IPS-NIHi11 (cell line): ENCODE data around the gene TAF15.
A peak's percentile ranks its signal among the peaks of the same experiment; 100 is the strongest.

Experiments used
- DNase-seq: peaks from one replicate; pipeline ENCODE4 v3.0.0; 2012; ENCODE audit warnings: mixed read lengths, low spot score

Gene TAF15

DNA sequence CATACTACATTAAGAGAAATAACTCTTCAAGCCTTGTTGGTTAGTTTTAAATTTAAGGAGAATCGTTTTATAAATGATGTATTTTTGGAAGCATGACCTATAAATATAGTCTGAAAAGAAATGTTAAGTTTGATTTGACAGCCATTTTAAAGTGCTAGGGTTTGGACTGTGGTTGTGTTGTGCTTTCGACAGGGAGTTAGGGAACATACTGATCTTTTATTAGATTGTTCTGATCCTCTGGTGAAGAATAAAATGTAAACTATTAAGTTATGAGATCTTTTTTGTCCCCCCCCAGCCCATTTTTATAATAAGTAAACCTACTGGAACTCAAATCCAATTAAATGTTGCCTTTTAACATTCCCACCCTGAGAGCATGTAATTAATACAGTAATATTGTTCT is 12.0 kb downstream of the TAF15 start:
- no peak for DNase-seq

DNA sequence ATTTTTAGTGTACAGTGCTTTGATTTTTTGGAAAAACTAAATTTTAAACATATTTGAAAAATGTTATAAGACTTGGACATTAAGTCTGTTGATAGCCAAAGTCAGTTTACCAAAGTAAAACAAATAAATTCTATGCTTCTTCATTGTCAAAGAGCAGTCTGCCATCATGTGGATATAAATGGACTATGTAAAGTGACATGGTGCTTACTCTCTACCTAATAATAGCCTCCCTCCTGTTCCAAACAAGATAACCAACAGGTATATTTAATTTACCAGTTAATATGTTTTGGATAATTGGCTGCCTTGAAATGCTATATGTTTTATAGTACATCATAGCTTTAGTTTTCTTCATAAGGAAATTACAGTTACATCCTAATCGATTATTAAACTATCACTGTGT is 15.9 kb downstream of the TAF15 start:
- DNase-seq: no peak

DNA sequence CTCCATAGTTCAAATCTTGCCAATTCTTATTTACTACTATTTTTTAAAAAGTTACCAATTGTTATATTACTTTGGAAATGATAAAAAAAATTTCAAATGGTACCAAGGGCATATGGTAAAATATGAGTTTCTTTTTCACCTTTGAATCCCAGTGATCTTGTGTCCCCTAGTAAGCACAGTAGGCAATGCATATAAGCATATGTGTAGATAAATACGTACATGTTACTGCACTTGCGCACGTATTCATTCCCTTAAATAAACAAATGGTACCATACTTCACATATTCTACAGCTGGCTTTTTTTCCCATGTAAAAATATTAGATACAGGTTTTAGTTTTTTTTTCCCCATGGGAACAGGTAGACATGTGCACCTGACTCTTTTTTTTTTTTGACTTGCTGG is 31.8 kb downstream of the TAF15 start:
- no peak for DNase-seq

DNA sequence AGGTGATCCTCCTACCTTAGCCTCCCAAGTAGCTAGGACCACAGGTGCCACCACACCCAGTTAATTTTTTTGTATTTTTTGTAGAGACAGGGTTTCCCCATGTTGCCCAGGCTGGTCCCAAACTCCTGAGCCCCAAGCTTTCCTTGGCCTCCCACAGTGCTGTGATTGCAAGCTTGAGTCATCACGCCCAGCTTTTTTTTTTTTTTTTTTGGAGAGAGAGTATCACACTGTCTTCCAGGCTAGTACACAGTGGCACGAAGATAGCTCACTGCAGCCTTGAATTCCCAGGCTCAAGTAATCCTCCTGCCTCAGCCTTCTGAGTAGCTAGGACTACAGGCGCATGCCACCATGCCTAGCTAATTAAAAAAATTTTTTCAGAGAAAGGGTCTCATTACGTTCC is 32.2 kb downstream of the TAF15 start:
- no peak for DNase-seq

DNA sequence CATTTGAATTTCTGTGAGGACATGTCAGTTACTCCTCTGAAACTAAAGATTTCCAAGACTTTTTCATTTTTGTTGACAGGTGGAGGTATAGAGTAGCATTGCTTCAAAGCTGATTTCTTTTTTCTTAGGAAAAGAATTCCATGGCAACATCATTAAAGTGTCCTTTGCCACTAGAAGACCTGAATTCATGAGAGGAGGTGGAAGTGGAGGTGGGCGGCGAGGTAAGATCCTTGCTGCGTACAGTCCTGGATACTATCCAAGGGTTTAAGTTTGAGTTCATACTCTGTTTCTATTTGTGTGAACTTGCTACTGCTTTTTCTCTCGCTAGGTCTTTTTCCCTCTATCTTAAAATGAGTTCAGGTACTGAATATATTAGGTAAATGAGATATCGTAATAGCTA is 33.0 kb downstream of the TAF15 start:
- DNase-seq: no peak

DNA sequence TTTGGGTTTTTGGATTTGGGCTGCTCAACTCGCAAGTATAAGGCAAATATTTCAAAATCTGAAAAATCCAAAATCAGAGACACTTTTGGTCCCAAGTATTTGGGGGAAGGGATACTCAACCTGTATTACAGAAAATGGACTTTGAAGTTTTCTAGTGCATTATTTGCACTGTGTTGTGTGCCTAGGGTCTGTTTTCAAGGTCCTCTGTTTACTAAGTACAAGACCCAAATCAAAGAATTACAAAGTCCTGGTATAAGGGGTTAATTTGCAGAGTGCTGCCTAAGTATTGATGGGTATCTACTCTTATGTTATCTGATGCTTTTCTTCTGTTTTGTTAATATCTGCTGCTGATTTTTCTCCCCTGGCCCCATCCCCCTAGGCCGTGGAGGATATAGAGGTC is 34.4 kb downstream of the TAF15 start:
- DNase-seq: no peak

DNA sequence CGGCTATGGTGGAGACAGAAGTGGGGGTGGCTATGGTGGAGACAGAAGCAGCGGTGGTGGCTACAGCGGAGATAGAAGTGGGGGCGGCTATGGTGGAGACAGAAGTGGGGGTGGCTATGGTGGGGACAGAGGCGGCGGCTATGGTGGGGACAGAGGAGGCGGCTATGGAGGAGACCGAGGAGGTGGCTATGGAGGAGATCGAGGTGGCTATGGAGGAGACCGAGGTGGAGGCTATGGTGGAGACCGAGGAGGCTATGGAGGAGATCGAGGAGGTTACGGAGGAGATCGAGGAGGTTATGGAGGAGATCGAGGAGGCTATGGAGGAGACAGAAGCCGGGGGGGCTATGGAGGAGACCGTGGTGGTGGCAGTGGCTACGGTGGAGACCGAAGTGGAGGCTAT is 35.3 kb downstream of the TAF15 start:
- DNase-seq: no peak

DNA sequence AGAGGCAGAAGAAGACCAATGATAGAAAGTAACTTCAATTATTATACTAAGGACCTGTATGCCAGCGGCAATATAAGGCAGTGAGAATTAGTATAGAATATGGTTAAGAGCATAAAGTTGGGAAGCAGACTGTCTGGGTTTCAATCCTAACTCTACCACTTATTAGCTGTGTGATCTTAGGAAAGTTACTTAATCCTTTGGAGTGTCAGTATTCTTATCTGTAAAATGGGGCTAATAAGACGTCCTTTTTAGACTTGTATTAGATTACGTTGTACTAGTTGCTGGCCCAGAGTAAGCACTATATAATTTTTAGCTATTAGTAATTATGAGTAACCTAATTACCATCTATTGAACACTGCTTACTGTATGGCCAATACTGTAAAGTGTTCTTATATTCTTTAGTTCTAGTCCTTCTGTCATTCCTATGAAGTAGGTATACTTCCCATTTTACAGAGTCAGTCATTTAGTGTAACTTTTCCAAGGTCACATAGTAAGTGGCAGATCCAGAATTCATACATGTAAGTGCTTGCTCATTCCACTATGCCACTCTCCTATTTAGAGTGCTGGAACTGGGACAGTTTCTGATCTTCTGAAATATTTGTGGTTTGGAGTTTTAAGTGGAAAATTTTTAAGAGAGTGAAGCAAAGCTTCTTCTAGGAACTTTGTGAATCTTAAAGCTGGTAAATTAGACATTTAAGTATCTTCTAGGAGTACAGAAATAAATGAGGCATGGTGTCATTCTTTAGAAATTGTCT is 36.9 kb downstream of the TAF15 start:
- DNase-seq: no peak

DNA sequence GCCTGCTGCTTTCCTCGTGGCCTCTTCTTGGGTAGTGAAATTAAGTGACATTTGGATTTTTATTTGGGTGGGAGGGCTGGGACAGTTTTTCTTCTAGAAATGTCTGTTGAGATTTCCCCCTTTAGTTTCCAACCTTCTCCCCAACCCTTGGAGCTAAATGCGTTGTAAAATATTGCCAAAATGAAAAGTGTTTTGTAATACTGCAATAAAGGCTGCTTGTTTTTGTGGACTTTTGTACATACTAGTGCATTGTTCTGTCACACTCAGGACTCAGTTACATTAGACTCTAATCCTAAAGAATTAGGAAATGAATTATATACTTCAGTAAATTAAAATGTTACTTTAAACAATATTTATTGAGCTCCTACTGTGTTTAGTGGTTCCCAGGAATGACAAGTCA is 37.7 kb downstream of the TAF15 start:
- DNase-seq: no peak

DNA sequence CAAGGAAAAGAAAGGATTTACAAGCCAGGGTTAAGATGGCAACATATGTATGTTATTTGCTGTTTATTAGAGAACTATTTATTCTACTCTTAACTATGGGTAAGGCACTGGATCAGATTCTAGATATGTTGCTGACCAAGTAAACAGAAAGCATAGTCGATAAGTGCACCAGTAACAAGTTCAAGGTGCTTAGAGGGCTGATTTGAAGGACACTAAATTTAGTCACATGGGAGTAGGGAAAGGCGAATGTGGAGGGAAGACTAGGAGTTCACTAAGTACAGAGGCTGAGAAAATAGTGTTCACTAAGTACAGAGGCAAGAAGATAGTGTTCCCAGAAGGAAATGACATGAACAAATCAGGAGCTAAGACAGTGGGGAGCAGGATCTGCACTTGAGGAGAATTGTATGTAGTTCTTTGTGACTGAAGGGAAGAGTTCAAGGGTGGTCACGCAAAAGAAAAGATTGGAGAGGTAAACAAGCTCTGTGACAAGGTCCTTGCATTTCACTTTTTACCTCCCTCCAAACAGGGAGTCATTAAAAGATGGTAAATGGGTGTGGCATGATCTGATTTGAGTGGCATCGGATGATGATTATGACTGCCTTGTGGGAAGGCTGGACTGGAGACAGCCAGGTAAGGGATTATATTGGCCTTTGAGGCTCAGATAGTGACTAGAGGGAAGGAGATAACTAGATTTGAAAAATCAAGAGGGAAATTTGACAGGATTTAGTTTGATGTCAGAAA is 38.5 kb downstream of the TAF15 start:
- no peak for DNase-seq

DNA sequence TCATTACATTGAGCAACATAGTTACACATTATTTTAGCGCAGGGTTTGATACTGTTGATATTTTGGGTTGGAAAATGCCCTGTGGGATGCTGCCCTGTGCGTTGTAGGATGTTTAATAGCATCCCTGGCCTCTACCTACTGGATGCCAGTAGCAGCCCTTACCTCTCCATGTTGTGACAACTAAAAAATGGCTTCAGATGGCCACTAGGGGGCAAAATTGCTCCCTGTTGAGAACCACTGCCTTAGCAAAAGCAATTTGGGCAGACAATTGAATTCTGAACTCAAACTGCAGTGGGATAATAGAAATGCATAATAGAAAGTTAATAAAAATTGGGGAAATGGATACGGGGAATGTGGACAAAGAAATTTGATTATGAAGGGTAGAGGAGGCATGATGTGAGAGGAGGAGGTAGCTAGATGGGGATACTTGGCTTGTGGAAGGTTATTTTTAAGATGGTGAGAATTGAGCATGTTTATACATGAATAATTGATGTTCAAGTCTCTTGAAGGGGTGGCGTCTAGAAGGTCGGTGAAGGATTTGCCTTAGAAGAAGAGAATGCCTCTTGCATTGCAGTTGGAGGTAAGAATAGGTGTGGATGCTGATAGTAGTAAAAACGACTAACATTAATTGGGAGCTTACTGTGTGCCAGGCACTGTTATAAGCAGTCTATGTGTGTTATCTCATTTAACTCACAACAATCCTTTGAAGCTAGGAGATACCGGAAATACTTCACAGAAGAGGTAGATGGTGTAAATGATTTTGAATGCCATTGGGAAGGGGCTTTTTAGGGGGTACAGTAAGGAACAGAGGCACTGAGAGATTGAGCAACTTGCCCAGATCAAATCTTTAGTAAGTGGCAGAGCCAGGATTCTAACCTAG is 40.4 kb downstream of the TAF15 start:
- DNase-seq: peak; percentile 66

DNA sequence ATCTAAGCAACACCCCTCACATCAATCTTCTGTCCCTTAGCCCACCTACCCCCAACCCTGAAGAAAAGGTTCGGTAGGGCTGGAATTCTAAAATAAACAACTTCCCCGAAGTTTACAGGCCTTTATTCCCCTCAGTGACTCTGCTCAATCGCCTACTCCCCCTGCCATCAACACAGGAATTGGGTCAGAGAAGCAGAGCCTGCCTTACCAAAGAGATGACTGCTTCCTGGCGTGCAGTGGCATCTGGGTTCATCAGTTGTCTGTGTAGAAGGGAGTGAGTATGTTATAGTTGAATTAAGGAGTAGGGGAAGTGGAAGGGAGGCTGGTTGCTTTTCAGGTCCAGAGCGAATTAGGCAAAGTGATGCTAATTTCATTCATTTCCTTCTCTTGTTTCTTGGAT is 46.7 kb downstream of the TAF15 start:
- DNase-seq: no peak

DNA sequence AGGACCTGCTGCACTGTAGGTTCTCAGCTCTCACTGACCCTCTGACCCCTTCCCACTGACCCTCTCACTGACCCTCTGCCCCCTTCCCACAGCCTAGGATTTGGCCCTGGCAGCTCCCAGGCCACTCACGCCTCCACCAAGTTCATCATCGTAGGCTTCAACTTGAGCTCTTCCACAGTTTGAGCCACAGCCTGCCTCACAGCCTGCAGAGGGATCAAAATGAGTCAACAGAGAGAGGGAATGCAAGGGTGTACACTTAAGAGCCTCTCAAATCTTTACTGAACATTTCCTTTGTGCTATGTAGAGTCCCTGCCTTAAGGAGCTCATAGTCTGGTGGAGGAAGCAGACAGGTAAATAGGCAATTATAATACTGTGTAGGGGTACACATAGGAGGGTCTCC is 47.3 kb downstream of the TAF15 start:
- DNase-seq: no peak

DNA sequence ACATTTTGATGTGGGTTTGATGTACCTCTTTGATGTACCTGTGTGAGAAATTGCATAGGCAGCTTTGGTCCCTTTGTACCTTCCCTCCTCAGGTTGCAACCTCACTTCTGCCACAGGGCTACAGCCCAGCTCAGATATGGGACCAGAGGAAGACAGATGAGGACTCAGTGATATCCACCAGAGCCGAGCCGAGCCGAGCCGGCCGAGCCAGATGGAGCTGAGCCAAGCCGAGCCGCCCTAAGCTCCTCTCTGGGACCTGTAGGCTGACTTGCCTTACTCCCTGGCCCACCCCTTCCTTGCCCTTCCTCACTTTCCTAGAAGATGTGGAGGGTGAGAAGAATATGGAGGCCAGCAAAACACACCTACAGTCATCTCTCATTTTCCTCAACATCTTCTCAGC is 55.6 kb downstream of the TAF15 start:
- DNase-seq: no peak

DNA sequence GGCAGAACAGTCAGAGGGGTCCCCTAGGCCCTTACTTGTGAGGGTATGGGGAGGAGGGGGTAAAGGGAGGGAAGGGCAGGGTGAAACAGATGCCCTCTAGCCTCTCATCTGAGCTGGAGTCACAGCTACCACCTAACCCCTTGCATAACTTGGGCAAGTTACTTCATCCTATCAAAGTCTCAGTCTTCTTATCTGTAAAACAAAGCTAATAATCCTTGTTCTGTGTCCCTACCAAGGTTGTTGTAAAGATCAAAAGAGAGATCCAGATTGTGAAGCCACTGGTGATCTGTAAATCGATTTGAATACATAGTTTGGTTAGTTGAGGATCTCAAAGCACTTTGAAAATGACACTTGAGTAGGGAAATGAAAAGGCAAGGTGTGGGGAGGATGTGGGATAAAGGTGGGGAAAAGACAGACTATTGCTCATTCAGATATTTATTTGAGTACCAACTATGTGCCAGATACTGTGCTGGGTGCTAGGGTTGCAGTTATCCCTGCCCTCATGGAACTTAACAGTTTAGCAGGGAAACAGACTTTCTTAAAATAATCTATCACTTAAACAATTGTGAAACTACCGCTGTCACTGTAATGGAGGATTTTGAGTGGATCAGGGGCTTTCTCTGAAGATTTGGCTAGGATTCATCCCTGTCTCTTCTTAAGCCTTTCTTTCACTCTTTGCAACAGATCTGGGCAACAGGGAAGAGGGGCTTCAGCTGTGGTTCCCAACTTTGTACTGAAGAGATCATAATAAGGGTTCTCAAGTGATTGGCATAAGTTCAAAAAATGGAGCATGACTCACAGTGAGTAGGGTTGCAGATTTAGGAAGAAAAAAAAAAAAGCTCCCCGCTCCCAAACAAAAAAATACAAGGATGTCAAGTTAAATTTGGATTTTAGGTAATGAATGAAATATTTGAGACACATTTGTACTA is 56.4 kb downstream of the TAF15 start:
- no peak for DNase-seq

DNA sequence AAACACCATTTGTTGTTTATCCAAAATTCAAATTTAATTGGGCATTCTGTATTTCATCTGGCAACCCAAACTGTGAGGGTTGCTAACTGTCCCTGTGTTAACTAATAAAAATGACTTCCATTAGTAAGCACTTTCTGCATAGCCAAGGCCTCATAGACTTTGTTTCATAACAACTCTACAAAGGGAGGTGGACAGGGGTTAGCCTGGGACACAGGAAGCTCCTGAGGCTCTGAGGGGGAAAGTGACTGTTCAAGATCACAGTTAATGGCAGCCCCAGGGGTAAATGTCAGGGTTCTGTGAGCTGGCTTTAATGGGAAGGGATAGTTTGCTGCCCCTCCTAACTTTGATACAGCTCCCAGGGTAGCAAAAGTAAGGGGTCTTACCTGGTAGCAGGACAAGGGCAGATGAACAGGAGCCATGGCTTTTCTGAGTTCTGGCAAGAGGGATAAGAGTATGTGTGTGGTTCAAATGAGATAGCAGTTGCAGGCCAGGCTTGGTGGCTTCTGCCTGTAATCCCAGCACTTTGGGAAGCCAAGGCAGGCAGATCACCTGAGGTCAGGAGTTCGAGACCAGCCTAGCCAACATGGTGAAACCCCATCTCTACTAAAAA is 57.2 kb downstream of the TAF15 start:
- no peak for DNase-seq

DNA sequence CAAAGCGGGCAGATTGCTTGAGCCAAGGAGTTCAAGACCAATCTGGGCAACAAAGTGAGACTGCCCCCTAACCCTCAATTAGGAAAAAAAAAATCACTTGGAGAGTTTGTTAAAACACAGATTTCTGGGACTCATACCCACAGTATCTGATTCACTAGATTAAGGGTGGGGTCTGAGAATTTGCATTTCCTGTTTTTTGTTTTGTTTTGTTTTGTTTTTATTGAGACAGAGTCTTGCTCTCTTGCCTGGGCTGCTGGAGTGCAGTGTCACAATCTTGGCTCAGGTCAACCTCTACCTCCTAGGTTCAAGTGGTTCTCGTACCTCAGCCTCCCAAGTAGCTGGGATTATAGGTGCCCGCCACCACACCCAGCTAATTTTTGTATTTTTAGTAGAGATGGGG is 58.3 kb downstream of the TAF15 start:
- no peak for DNase-seq

DNA sequence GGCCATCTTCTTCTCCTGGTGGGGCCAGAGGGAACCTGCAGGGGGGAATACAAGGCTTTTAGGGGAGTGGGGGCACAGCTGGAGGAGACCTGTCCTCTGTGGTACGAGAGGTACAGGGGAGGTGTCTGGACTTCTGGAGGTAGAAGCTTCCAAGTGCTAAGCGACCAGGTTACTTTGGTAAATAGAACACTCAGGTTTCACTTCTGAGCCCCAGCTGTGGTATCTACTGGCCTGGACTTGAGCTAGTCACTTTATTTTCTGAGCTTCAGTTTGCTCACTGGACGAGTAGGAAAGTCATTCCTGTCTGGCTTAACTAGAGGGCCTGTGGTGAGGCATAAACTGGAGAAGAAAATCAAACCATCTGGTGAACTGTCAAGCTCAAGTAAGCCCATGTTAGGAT is 59.5 kb downstream of the TAF15 start, which contains the start of gene HEATR9:
Gene HEATR9 (minus strand): TSS at position 155 of the 400 bp plus-strand sequence. CDS start 149 bp downstream, at position 6.
- DNase-seq: no peak

DNA sequence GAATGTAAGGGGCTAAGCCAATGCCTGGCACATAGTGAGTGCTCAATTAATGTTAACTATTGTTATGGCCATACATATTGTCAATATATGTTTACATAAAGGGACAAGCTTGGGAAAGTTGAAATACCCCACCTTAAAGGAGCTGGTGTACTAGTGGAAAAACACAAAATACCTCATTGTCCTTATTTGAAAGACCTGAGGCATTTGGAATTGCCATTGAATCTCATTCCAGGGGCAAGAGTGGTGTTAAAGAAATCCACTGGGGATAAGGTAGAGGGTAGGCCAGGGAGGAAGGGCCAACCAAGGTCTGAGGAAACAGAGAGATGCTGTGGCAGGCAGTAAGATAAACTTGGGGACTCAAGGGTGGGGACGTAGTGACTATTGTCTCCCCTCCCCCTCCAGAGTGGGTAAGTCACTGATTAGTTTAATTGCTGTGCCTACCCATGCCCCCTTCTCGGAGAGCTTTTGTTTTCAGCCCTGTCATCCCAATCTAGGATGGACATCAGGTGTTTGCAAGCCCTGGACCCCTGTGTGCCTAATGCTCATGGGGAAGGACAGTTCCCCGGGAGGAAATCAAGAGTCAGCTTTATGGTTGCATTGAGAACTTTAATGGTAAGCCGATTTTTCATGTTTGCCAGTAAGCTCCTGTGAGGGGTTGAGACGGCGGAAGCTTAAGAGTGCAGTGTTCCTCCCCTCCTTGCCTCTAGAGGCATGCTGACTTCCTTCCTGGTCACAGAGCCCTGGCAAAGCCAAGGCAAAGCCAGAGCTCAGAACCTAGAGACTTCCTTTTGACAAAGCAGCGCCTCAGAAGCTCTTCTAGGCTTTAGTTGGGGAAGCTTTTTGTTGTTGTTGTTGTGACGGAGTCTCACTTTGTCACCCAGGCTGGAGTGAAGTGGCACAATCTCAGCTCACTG is 61.9 kb downstream of the TAF15 start:
- DNase-seq: peak; percentile 48
